SK-N-SH (cell line): Measurements from ENCODE around the gene WWOX. TPM values are rescaled to one million over a fixed set of nuclear protein-coding genes. Genes with fewer than 3 reads are reported as not detected.

ENCODE experiments used
- CTCF ChIA-PET: fragments of 300-600, 350-600 bp; formaldehyde crosslinking; extraction: SDS; loops from one replicate; lab custom pipeline; 2021; lab: Yijun Ruan, JAX
- POLR2A ChIA-PET: fragments of 350-600 bp; sonication (Branson Sonifier 250); formaldehyde crosslinking; extraction: SDS; loops from one replicate; lab custom pipeline; 2020; ENCODE audit warnings: antibody characterized with exemption, inconsistent platforms; lab: Yijun Ruan, JAX
- DNase-seq: peaks from one replicate; pipeline ENCODE4 v3.0.0; 2012
- H2AFZ ChIP-seq: fragments of 200-600 bp; sonication (generic); 2 replicates; pipeline ENCODE4 v1.8.1; 2016; ENCODE audit warnings: antibody characterized with exemption, mild to moderate bottlenecking, low read depth
- H3F3A ChIP-seq: fragments of 200-600 bp; sonication (generic); replicated peaks from 2 replicates; pipeline ENCODE3; 2016; ENCODE audit warnings: antibody characterized with exemption, mild to moderate bottlenecking; ENCODE audit not compliant: insufficient read depth
- H3K27ac ChIP-seq, 2 experiments: fragments of 200-500 bp in 1 of 2; fragments of 200-600 bp in 1 of 2; sonication (Bioruptor generic) in 1 of 2; sonication (generic), shearing (Covaris generic) in 1 of 2; 2 replicates each; pipeline versions ENCODE4 v1.5.1 to v1.6.1; 2014 to 2016; ENCODE audit warnings: low read depth in 2 of 2, inconsistent platforms in 1 of 2, low read length in 1 of 2, mild to moderate bottlenecking in 1 of 2, mixed read lengths in 1 of 2
- H3K27me3 ChIP-seq: fragments of 200-600 bp; sonication (generic), shearing (Covaris generic); 2 replicates; pipeline ENCODE4 v1.6.1; 2016; ENCODE audit warnings: mixed run types; ENCODE audit not compliant: insufficient read depth
- H3K36me3 ChIP-seq, 2 experiments: fragments of 200-500 bp in 1 of 2; fragments of 200-600 bp in 1 of 2; sonication (Bioruptor generic) in 1 of 2; sonication (generic) in 1 of 2; replicated peaks in 1 of 2; 2 replicates each; pipeline versions ENCODE3 to v1.5.1; 2014 to 2016; ENCODE audit warnings: low read length in 1 of 2, mild to moderate bottlenecking in 1 of 2; ENCODE audit not compliant: insufficient read depth in 2 of 2, control insufficient read depth in 1 of 2
- H3K4me1 ChIP-seq, 2 experiments: fragments of 200-500 bp in 1 of 2; fragments of 200-600 bp in 1 of 2; sonication (Bioruptor generic) in 1 of 2; sonication (generic), shearing (Covaris generic) in 1 of 2; 2 replicates each; pipeline versions ENCODE4 v1.5.1 to v1.6.1; 2014 to 2016; ENCODE audit warnings: low read depth in 1 of 2, low read length in 1 of 2, mixed run types in 1 of 2; ENCODE audit not compliant: insufficient read depth in 2 of 2, control insufficient read depth in 1 of 2
- H3K4me2 ChIP-seq: fragments of 200-600 bp; sonication (generic), shearing (Covaris generic); 2 replicates; pipeline ENCODE4 v1.6.1; 2017; ENCODE audit warnings: mixed run types
- H3K4me3 ChIP-seq, 2 experiments: fragments of 200-500 bp in 1 of 2; fragments of 200-600 bp in 1 of 2; sonication (Bioruptor generic) in 1 of 2; sonication (generic), shearing (Covaris generic) in 1 of 2; 2 replicates each; pipeline versions ENCODE4 v1.5.1 to v1.8.1; 2014 to 2016; ENCODE audit warnings: low read depth in 2 of 2, inconsistent platforms in 1 of 2, low read length in 1 of 2, mild to moderate bottlenecking in 1 of 2, mixed read lengths in 1 of 2, moderate library complexity in 1 of 2
- H3K79me2 ChIP-seq: fragments of 200-600 bp; sonication (generic); 2 replicates; pipeline ENCODE4 v1.8.1; 2017; ENCODE audit warnings: mild to moderate bottlenecking; ENCODE audit not compliant: insufficient read depth
- H3K9ac ChIP-seq: fragments of 200-600 bp; sonication (generic); 2 replicates; pipeline ENCODE4 v1.6.1; 2017; ENCODE audit warnings: mixed run types
- H3K9me2 ChIP-seq: fragments of 200-600 bp; sonication (generic); 2 replicates; pipeline ENCODE4 v1.6.1; 2017; ENCODE audit warnings: mixed run types
- H3K9me3 ChIP-seq: fragments of 200-600 bp; sonication (generic); 2 replicates; pipeline ENCODE4 v1.6.1; 2017; ENCODE audit warnings: mixed run types, mild to moderate bottlenecking, moderate library complexity
- H4K20me1 ChIP-seq: fragments of 200-600 bp; sonication (generic); 2 replicates; pipeline ENCODE4 v1.6.1; 2017; ENCODE audit warnings: mild to moderate bottlenecking, mixed run types; ENCODE audit not compliant: insufficient read depth
- EZH2phosphoT487 ChIP-seq: fragments of 200-600 bp; sonication (generic); IDR thresholded peaks from 2 replicates; pipeline ENCODE4 v1.6.1; 2017; ENCODE audit warnings: low read depth, mixed run types, mild to moderate bottlenecking, antibody characterized with exemption, moderate library complexity, borderline replicate concordance
- FOXJ3 ChIP-seq: sonication (generic); formaldehyde crosslinking; IDR thresholded peaks from 2 replicates; pipeline ENCODE4 v1.5.1; 2020; ENCODE audit warnings: mild to moderate bottlenecking, missing genetic modification reagents
- FOXM1 ChIP-seq: IDR thresholded peaks from 2 replicates; pipeline ENCODE4 v1.4.0; 2012; ENCODE audit warnings: low read depth, mild to moderate bottlenecking
- GABPA ChIP-seq: IDR thresholded peaks from 2 replicates; pipeline ENCODE4 v1.4.0; 2012; ENCODE audit warnings: low read depth, mild to moderate bottlenecking
- GATA2 ChIP-seq: sonication (generic); formaldehyde crosslinking; IDR thresholded peaks from 2 replicates; pipeline ENCODE4 v1.5.0; 2020; ENCODE audit warnings: mild to moderate bottlenecking, missing genetic modification reagents
- MXI1 ChIP-seq: IDR thresholded peaks from 2 replicates; pipeline ENCODE4 v1.6.1; 2012; ENCODE audit warnings: mild to moderate bottlenecking, low read depth, low read length, improper control_type of control experiment
- NFIC ChIP-seq: IDR thresholded peaks from 2 replicates; pipeline ENCODE4 v1.4.0; 2012; ENCODE audit warnings: borderline replicate concordance
- NRF1 ChIP-seq: IDR thresholded peaks from 2 replicates; pipeline ENCODE4 v1.6.1; 2012; ENCODE audit warnings: low read depth, mild to moderate bottlenecking, low read length
- PBX3 ChIP-seq: IDR thresholded peaks from 2 replicates; pipeline ENCODE4; 2012
- RAD21 ChIP-seq: IDR thresholded peaks from 2 replicates; pipeline ENCODE4 v1.6.1; 2012; ENCODE audit warnings: mild to moderate bottlenecking, low read length
- RCOR1 ChIP-seq: fragments of 150-350 bp; IDR thresholded peaks from 2 replicates; pipeline ENCODE4 v1.6.1; 2017; ENCODE audit warnings: antibody characterized with exemption, low read length
- REST ChIP-seq: IDR thresholded peaks from 2 replicates; pipeline ENCODE4 v1.6.1; 2012; ENCODE audit warnings: mild to moderate bottlenecking, low read depth, low read length, moderate library complexity
- RFX5 ChIP-seq: IDR thresholded peaks from 2 replicates; pipeline ENCODE4 v1.6.1; 2012; ENCODE audit warnings: mild to moderate bottlenecking, improper control_type of control experiment, low read length
- RXRA ChIP-seq: IDR thresholded peaks from 2 replicates; pipeline ENCODE4 v1.4.0; 2012; ENCODE audit warnings: low read depth, mild to moderate bottlenecking, borderline replicate concordance
- TAF1 ChIP-seq: IDR thresholded peaks from 2 replicates; pipeline ENCODE4 v1.6.1; 2012; ENCODE audit warnings: low read depth, mild to moderate bottlenecking, low read length, moderate library complexity, borderline replicate concordance
- TCF12 ChIP-seq: IDR thresholded peaks from 2 replicates; pipeline ENCODE4 v1.4.0; 2012
- TEAD4 ChIP-seq: IDR thresholded peaks from 2 replicates; pipeline ENCODE4 v1.4.0; 2012; ENCODE audit warnings: mild to moderate bottlenecking, borderline replicate concordance; ENCODE audit not compliant: insufficient read depth
- USF2 ChIP-seq: fragments of 150-350 bp; IDR thresholded peaks from 2 replicates; pipeline ENCODE4 v1.6.1; 2017; ENCODE audit warnings: antibody characterized with exemption, low read length, low read depth, borderline replicate concordance
- YY1 ChIP-seq: IDR thresholded peaks from 2 replicates; pipeline ENCODE4 v1.4.0; 2012; ENCODE audit warnings: low read depth, mild to moderate bottlenecking
- WGBS: methylation state at CpG from one replicate; pipeline ENCODE4 v1.1.6; 2017; ENCODE audit warnings: low lambda C conversion rate; 5-methylcytosine and 5-hydroxymethylcytosine counted together
- polyA plus RNA-seq, 3 experiments: library from polyadenylated mRNA; depleted of rRNA; stranded (reverse); fragments of >200 nt; gene quantifications; 2 replicates each; pipeline ENCODE4 v1.2.3, GENCODE V29; 2012

Gene WWOX
- polyA plus RNA-seq, 1 of the 3 experiments (the other 2 are of a cell fraction) = 10.8 TPM

GRCh38 chr16:78216166-78216745 lies 116.8 kb downstream of the WWOX start:
- Histone ChIP-seq H3K79me2 (no peaks in the 10 kb centered on the region), H3K4me3 (no peak overlapping the region), H2AFZ (no peak overlapping the region), H3K27ac (no peak overlapping the region), H3K4me2 (no peak overlapping the region), H3K9ac (no peak overlapping the region), H3F3A (no peaks in the 10 kb centered on the region), H3K36me3 (no peaks in the 10 kb centered on the region), H3K27me3 (no peaks in the 10 kb centered on the region), H3K9me2 (no peaks in the 10 kb centered on the region), H3K9me3 (no peaks in the 10 kb centered on the region), H3K4me1 (no peaks in the 10 kb centered on the region), H4K20me1 (no peaks in the 10 kb centered on the region)
- ChIA-PET POLR2A (no interaction called here), CTCF (no interaction called here)
- no peak for DNase-seq
- TF ChIP-seq TEAD4 = no peak
- TF ChIP-seq FOXM1 = no peak
- no peak for TF ChIP-seq REST
- TF ChIP-seq RXRA = no peak
- no peak for TF ChIP-seq GABPA
- no peak for TF ChIP-seq TCF12
- no peak for TF ChIP-seq NRF1
- no peak for TF ChIP-seq RAD21
- no peak for TF ChIP-seq YY1
- no peak for TF ChIP-seq RFX5
- TF ChIP-seq NFIC = no peak
- WGBS = 93% methylated on average over 4 of the region's 4 CpGs

GRCh38 chr16:78217276-78217675 lies 117.8 kb downstream of the WWOX start:
- Histone ChIP-seq H3K9me3 (no peaks in the 10 kb centered on the region), H3K27ac (no peak overlapping the region), H4K20me1 (no peaks in the 10 kb centered on the region), H3K9me2 (no peaks in the 10 kb centered on the region), H3K4me3 (no peak overlapping the region), H3K36me3 (no peaks in the 10 kb centered on the region), H3K27me3 (no peaks in the 10 kb centered on the region), H3K4me2 (no peak overlapping the region), H3K9ac (no peak overlapping the region), H3K79me2 (no peaks in the 10 kb centered on the region), H3K4me1 (no peaks in the 10 kb centered on the region), H3F3A (no peaks in the 10 kb centered on the region), H2AFZ (no peak overlapping the region)
- ChIA-PET POLR2A (no interaction called here), CTCF (interaction anchor here (0.7 kb wide), 1 partner anchor 94 kb away, joined by 3 read pairs; no protein-coding TSS in a partner anchor)
- no peak for DNase-seq
- WGBS = 91% methylated on average over 7 of the region's 7 CpGs
- TF ChIP-seq GATA2 (CRISPR knock-in tag) (no peak), REST (no peak), RXRA (no peak), TCF12 (no peak), NRF1 (no peak), MXI1 (no peak), FOXJ3 (CRISPR knock-in tag) (no peak), RCOR1 (no peak), EZH2phosphoT487 (no peak), USF2 (no peak), PBX3 (no peak), TAF1 (no peak), RAD21 (no peak), YY1 (no peak)
